DND-41 (cell line): Measurements from ENCODE around the gene HSPA1A.
"Not testable (repeated sequence)": the region's sequence is repeated elsewhere in the genome, so short reads cannot be mapped to it uniquely, and the experiment has no call there.

Experiments used
- ATAC-seq: fragments of 200-7000 bp; cut with Tn5 transposase; 3 replicates; pipeline ENCODE4 v1.9.1; 2021; ENCODE audit warnings: low read depth; ENCODE audit not compliant: insufficient read depth
- DNase-seq: peaks from one replicate; pipeline ENCODE4 v3.0.0-alpha.2; 2020
- H2AFZ ChIP-seq: 2 replicates; pipeline ENCODE4 v1.6.0; 2012; ENCODE audit warnings: low read depth, low read length
- H3K27ac ChIP-seq: 2 replicates; pipeline ENCODE4 v1.5.1; 2012; ENCODE audit warnings: low read length, inconsistent platforms
- H3K27me3 ChIP-seq: fragments of 200-600 bp; sonication (generic); 2 replicates; pipeline ENCODE4 v1.6.0; 2012; ENCODE audit warnings: low read length, mild to moderate bottlenecking, inconsistent platforms; ENCODE audit not compliant: insufficient read depth, poor library complexity
- H3K36me3 ChIP-seq: 2 replicates; pipeline ENCODE4 v1.5.1; 2012; ENCODE audit warnings: low read length, inconsistent platforms; ENCODE audit not compliant: insufficient read depth
- H3K4me1 ChIP-seq: 2 replicates; pipeline ENCODE4 v1.5.1; 2012; ENCODE audit warnings: mild to moderate bottlenecking, low read length; ENCODE audit not compliant: insufficient read depth
- H3K4me2 ChIP-seq: 2 replicates; pipeline ENCODE4 v1.6.0; 2012; ENCODE audit warnings: mild to moderate bottlenecking, moderate library complexity, low read length, inconsistent platforms; ENCODE audit not compliant: insufficient read depth
- H3K4me3 ChIP-seq, 2 experiments: fragments of 200-600 bp in 1 of 2; shearing (Covaris generic) in 1 of 2; 2 replicates each; pipeline ENCODE4 v1.5.1; 2012 to 2016; ENCODE audit warnings: inconsistent platforms in 2 of 2, low read length in 2 of 2, mild to moderate bottlenecking in 2 of 2, low read depth in 1 of 2, moderate library complexity in 1 of 2
- H3K79me2 ChIP-seq: 2 replicates; pipeline ENCODE4 v1.6.0; 2012; ENCODE audit warnings: low read length, inconsistent platforms; ENCODE audit not compliant: insufficient read depth
- H3K9ac ChIP-seq: 2 replicates; pipeline ENCODE4 v1.6.0; 2012; ENCODE audit warnings: low read depth, mild to moderate bottlenecking, inconsistent platforms, low read length, moderate library complexity
- H3K9me3 ChIP-seq: 2 replicates; pipeline ENCODE4 v1.5.1; 2012; ENCODE audit warnings: low read length, moderate library complexity, mild to moderate bottlenecking, inconsistent platforms; ENCODE audit not compliant: insufficient read depth, severe bottlenecking
- H4K20me1 ChIP-seq: 2 replicates; pipeline ENCODE4 v1.6.0; 2012; ENCODE audit warnings: low read length; ENCODE audit not compliant: insufficient read depth
- EZH2 ChIP-seq: IDR thresholded peaks from 3 replicates; pipeline ENCODE4 v1.6.1; 2012; ENCODE audit warnings: borderline replicate concordance, low read depth, mild to moderate bottlenecking, moderate library complexity, low read length, inconsistent platforms; ENCODE audit not compliant: severe bottlenecking
- TF ChIP-seq, protein P1 (sequence below): IDR thresholded peaks from 2 replicates; pipeline ENCODE4 v1.5.1; 2012; ENCODE audit warnings: borderline replicate concordance, low read length, moderate library complexity, mild to moderate bottlenecking; ENCODE audit not compliant: poor library complexity, severe bottlenecking; ENCODE audit errors: extremely low read depth

HSPA1A gene

DNA sequence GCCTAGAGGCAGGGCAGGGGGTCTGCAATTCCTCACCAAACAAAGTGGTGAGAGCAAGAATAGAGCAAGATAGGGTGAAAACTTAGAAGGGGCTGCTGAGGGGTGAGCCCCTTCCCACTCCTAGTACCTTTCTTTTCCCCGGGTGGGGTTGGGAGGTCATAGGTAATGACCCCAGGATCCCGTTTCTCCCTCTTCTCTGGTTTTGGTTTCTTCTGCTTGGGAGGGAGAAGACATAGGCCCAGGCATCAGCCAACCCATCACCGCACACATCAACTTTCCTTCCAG, 23.3 kb upstream of the HSPA1A start:
- Histone ChIP-seq H3K4me2 (no peak overlapping the region), H3K4me1 (peaks cover 40% of the 10 kb centered on the region), H2AFZ (no peak overlapping the region), H4K20me1 (no peaks in the 10 kb centered on the region; the same call in 1 of the 2 replicates), H3K9me3 (no peaks in the 10 kb centered on the region), H3K36me3 (peaks cover 48% of the 10 kb centered on the region), H3K4me3 (no peak overlapping the region), H3K27ac (no peak overlapping the region), H3K9ac (no peak overlapping the region), H3K79me2 (peaks cover 44% of the 10 kb centered on the region), H3K27me3 (no peaks in the 10 kb centered on the region)
- TF ChIP-seq EZH2, result no peak
- TF ChIP-seq, protein P1, sequence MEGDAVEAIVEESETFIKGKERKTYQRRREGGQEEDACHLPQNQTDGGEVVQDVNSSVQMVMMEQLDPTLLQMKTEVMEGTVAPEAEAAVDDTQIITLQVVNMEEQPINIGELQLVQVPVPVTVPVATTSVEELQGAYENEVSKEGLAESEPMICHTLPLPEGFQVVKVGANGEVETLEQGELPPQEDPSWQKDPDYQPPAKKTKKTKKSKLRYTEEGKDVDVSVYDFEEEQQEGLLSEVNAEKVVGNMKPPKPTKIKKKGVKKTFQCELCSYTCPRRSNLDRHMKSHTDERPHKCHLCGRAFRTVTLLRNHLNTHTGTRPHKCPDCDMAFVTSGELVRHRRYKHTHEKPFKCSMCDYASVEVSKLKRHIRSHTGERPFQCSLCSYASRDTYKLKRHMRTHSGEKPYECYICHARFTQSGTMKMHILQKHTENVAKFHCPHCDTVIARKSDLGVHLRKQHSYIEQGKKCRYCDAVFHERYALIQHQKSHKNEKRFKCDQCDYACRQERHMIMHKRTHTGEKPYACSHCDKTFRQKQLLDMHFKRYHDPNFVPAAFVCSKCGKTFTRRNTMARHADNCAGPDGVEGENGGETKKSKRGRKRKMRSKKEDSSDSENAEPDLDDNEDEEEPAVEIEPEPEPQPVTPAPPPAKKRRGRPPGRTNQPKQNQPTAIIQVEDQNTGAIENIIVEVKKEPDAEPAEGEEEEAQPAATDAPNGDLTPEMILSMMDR, result no peak
- no peak for ATAC-seq
- DNase-seq, result no peak

- Histone ChIP-seq H3K27me3 (no peaks in the 10 kb centered on the region), H3K79me2 (peaks cover 44% of the 10 kb centered on the region), H4K20me1 (no peaks in the 10 kb centered on the region; the same call in 1 of the 2 replicates), H3K27ac (no peak overlapping the region), H3K4me3 (no peak overlapping the region), H3K36me3 (peaks cover 50% of the 10 kb centered on the region), H3K4me2 (0 out of 2 replicates have a peak overlapping the region, but pooled peaks have one; percentile 15), H3K9me3 (no peaks in the 10 kb centered on the region), H2AFZ (no peak overlapping the region), H3K9ac (no peak overlapping the region), H3K4me1 (peaks cover 40% of the 10 kb centered on the region)
- DNase-seq (no peak), ATAC-seq (no peak)
- TF ChIP-seq, protein P1, result no peak
These were observed 22.6 kb upstream of the HSPA1A start for GRCh38 chr6:31792761-31793171.

DNA sequence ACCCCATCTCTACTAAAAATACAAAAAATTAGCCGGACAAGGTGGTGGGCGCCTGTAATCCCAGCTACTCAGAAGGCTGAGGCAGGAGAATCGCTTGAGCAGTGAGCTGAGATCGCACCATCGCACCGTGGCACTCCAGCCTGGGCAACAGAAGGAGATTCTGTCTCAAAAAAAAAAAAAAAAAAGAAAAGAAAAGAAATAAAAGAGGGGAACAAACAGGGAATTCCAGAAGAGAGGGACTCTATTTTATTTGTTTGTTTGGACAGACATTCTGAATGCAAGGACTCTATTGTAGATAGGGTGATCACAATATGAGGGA, 21.5 kb upstream of the HSPA1A start:
- Histone ChIP-seq H3K27ac (peak overlapping the region; percentile 93), H3K4me3 (peak overlapping the region; percentile 97 to 99; a peak in 3 of 4 replicates), H3K9ac (peak overlapping the region; percentile 93)

GRCh38 chr6:31794294-31794865, 21.0 kb upstream of the HSPA1A start:
- Histone ChIP-seq H2AFZ (peak overlapping the region; percentile 92), H3K4me1 (peaks cover 40% of the 10 kb centered on the region)
- no peak for DNase-seq

More for the DNA sequence above, 21.5 kb upstream of the HSPA1A start:
- not testable (repeated sequence) for ATAC-seq, H3K9me3 ChIP-seq, DNase-seq, H4K20me1 ChIP-seq, H2AFZ ChIP-seq, H3K27me3 ChIP-seq
- Histone ChIP-seq H3K4me1 (peaks cover 40% of the 10 kb centered on the region), H3K4me2 (peak overlapping the region; percentile 94), H3K36me3 (peaks cover 53% of the 10 kb centered on the region), H3K79me2 (peaks cover 44% of the 10 kb centered on the region)

More at GRCh38 chr6:31794294-31794865, 21.0 kb upstream of the HSPA1A start:
- H4K20me1 ChIP-seq, result no peaks in the 10 kb centered on the region; the same call in 1 of the 2 replicates
- H3K36me3 ChIP-seq, result peaks cover 53% of the 10 kb centered on the region
- H3K9me3 ChIP-seq, result no peaks in the 10 kb centered on the region
- H3K4me3 ChIP-seq, result peak overlapping the region; percentile 97 to 99
- H3K79me2 ChIP-seq, result peaks cover 44% of the 10 kb centered on the region
- no peak for TF ChIP-seq EZH2
- TF ChIP-seq, protein P1, result no peak
- peak overlapping the region; percentile 93 for H3K9ac ChIP-seq
- H3K27ac ChIP-seq, result peak overlapping the region; percentile 93
- H3K4me2 ChIP-seq, result peak overlapping the region; percentile 94
- ATAC-seq, result 0 out of 3 replicates have a peak, but pooled peaks have one; percentile 22
- no peaks in the 10 kb centered on the region for H3K27me3 ChIP-seq
